Stimulated activated CD4-positive, alpha-beta T cell treated with anti-CD3 and anti-CD28 coated beads, Interleukin-12 subunit alpha, Interleukin-12 subunit beta, amount 100 ng/mL, for 48 hours (primary cell): Measurements from ENCODE around the gene ATOSA.

Experiments used
- DNase-seq, 3 donors: peaks; one replicate each; pipeline ENCODE4 v3.0.0-alpha.2; 2020; ENCODE audit warnings: low read depth in 2 of 3, low spot score in 1 of 3

Gene ATOSA

DNA sequence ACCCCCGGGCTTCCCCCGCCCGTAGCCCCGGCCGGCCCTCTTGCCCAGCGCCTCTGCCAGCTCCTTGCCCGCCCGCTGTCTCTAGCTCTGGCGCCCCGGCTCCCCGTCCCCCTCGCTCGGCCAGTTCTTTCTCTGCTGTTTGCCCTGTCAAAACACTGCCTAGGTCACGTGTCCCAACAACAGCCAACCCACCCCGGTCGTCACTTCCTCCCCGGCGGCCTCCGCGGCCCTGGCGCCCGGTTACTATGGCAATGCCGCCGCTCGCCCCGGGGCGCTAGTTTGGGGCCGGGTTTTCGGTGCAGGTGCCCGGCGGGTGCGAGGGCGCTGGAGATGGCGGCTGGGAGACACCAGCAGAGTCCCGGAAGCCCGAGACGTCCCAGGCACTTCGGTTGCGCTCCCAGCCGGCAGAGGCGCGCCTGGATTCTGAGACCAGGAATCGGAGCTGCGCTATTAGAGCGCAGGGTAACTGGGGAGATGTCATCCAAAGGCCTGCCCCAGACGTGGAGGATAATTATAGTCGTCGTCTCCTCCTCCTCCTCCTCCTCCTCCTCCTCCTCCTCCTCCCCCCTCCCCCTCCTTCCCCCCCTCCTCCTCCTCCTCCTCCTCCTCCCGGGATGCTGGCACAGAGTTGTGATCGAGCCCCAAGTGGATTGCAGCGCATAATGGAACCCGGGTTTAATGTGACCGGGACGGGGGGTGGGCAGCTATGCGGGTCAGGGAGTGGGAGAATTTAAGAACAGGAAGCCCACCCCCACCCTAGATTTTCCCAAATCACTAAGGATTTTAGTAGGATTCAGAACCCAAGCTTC lies at the start of gene ATOSA:
TSS of gene ATOSA (minus strand) at position 157 of the 809 bp plus-strand sequence. CDS start 1,367 bp downstream, outside the sequence.
- DNase-seq = peak; percentile 81 to 86 (median 82)

- DNase-seq = no peak
Measured at GRCh38 chr15:52728899-52729298, 49.7 kb upstream of the ATOSA start.

GRCh38 chr15:52727815-52728214 lies 48.6 kb upstream of the ATOSA start:
- DNase-seq = no peak

DNA sequence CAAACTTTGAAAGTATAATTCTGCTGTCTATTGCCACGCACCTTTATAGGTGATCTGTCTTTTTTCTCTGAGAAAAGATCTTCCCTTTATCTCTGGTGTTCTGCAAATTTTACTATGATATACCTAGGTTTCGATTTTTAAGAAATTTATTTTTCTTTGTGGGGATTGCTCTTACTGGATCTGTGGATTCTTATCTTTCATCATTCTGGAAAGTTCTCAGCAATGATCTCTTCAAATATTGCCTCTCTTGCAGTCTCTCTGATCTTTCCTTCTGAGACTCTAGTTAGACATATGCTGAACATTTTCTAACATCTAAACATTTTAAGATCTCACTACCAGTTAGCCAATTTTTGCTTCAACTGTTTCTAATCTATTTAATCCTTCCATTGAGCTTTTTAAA lies 47.0 kb upstream of the ATOSA start:
- DNase-seq = no peak

- no peak for DNase-seq
Measured at GRCh38 chr15:52718551-52718950, 39.4 kb upstream of the ATOSA start.

GRCh38 chr15:52717924-52718323 lies 38.7 kb upstream of the ATOSA start:
- DNase-seq = no peak

DNA sequence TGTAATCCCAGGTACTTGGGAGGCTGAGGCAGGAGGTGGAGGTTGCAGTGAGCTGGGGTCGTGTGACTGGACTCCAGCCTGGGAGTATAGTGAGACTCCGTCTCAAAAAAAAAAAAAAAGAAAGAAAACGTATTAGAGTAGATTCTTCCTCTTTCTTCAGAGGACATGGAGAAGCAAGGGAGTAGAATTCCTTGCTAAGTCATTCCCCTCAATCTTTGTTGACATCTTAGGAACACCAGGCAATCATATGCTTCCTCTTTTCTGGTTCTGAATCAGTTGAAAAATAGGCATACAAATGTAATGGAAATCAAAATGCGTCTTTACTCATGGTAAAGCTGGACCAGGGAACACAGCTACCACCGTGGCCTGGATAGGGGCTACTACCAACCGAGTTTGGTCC lies 38.3 kb upstream of the ATOSA start:
- DNase-seq = no peak

GRCh38 chr15:52716536-52716935 lies 37.3 kb upstream of the ATOSA start:
- no peak for DNase-seq

GRCh38 chr15:52715411-52715810 lies 36.2 kb upstream of the ATOSA start:
- DNase-seq = no peak

- DNase-seq = no peak
Measured at GRCh38 chr15:52714968-52715367, 35.8 kb upstream of the ATOSA start.

DNA sequence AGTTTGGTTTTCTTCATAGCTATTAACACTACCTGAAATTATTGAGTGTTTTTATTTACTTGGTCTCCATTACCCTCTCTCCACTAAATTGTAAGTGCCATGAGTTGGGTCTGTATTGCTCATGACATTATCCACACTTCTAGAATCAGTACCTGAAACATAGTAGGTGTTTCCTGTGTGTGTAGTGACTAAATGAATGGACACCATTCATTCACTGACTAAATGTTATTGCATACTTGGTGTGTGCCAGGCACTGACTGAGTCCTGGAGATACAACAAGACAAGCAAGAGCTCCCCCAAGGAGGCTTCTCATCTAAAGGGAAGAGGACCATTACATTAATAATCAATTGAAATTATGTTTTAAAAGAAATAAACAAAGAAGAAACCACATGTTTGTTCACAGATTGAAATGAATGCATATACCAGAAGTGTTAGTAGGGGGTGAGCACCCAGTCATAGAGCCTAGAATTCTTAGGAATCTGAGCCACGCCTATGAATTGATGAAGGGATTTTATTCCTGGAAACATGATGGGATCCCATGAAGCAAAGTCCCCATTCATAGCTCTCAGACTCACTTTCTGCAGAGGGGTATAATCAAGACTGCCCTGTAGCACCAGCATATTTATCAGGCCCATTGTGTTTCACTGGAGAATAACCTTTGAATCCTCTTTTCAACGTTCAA lies 31.7 kb upstream of the ATOSA start:
- DNase-seq = no peak

GRCh38 chr15:52710050-52710707 lies 31.0 kb upstream of the ATOSA start:
- no peak for DNase-seq

DNA sequence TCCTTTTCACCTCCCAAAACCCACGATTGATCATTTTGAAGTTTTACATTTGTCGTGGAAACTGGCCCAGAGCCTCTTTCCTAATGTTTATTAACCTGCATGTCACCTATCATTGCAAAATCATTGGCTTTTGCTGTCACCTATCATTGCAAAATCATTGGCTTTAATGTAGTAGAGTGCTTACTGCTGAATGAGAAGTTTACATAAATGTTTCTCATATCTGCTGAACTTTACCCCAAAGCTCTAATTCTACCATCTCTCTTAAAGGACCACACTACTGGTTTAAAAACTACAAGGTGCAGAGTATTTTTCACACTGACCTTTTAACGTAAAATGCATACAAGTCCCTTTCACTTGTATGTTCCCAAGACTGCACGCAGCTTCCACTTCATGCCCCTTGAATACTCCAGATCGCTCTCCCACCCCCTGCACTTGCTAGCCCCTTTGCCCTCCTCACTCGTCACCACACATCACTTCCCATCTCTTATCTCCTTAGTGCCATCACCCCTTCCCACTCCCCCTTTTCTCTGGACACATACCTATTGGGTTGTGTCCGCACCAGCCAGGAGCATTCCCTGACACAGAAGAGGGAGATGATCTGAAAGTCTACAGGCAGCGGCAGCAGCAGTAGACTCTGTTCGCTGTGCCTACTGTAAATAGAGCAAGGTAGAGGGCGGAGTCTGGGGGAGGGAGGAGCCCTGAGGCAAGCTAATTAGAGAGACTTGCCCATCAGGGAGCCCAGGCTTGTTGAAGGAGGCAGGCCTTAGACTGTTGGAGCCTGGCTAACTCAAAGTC lies 30.2 kb upstream of the ATOSA start:
- DNase-seq = no peak

- no peak for DNase-seq
Measured at GRCh38 chr15:52706091-52706490, 26.9 kb upstream of the ATOSA start.

DNA sequence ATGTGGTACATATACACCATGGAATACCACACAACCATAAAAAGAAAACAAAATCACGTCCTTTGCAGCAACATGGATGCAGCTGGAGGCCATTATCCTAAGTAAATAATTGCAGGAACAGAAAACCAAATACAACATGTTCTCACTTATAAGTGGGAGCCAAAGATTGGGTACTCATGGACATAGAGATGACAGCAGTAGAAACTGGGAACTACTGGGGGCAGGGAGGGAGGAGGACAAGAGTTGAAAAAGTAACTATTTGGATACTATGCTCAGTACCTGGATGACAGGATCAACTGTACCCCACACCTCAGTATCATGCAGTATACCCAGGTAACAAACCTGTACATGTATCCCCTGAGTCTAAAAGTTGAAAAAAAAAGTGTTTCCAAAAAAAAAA lies 23.2 kb upstream of the ATOSA start:
- DNase-seq = no peak

- no peak for DNase-seq
Measured at GRCh38 chr15:52699457-52699856, 20.3 kb upstream of the ATOSA start.

DNA sequence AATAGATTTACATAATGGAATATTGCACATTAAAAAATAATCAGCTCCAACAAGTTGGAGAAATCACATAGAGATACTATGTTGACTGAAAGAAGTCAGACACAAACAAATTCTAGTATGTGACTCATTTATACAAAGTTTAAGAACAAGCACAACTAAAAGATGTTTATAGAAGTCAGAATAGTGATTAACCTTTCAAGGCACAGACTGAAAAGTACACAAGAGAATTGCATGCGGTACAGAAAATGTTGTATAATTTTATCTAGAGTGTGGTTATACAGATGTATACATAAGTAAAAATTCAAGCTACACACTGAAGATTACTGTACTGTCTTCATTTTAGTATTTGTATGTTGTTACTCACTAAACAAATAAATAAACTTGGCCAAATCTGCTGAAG lies 19.3 kb upstream of the ATOSA start:
- no peak for DNase-seq

DNA sequence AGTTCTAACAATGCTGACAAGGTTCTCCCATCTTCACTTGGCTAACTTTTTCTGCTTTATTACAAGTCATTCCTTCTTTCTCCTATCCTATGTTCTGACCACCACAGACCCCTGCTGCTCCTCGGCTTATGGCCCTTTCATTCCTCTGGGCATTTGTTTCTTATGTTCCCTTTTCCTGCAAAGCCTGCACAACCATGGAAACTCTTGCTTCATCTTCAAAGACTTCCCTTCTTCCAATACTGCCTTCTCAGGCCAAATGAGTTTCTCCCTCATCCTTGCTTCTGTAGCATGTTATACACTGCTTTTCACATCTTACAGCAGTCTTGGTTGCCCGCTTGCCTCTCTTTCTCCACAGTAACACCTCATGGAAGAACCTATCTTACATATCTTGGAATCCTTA lies 17.9 kb upstream of the ATOSA start:
- no peak for DNase-seq

- DNase-seq = no peak
Measured at GRCh38 chr15:52695154-52695553, 16.0 kb upstream of the ATOSA start.

DNA sequence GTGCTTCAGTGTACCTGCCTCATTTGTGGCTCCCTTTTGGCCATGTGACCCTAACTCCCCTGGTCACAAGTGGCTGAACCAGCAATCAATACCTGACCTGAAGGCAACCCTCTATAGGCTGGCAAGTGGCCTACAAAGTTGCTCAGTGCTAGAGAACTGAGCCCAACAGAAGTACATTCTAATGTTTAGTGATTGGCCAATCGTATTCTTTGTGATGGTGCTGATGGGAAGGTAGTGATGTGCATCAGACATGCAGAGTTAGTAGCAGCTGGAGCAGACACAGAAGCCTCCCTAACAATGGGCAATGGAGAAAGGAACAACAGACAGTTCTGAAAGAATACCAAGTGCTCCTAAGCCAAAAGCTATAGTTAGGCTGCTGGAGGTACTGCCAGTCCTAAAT lies 10.4 kb upstream of the ATOSA start:
- no peak for DNase-seq

DNA sequence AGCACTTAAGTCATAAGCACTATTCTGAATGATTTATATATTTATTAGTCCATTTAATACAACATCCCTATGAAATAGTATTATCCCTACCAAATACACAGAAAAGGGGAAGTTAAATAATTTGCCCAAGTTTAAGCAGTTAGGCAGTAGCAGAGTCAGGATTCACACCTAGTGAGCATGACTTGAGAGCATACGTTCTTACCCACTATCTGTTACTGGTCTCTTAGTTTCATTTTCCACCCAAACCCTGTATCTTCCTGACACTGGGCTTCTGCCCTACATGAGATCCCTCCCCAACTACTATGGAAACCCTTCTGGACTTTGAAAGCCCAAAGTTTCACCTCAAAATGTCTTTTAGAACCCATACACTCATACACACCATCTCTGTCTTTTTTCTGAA lies 4.4 kb upstream of the ATOSA start:
- DNase-seq = no peak
